Limb (tissue), 2 donors: Measurements from ENCODE around the gene MARCHF2.

Experiments used
- DNase-seq, 2 donors: peaks; one replicate each; pipeline ENCODE4 v3.0.0-alpha.2; 2016; ENCODE audit errors: extremely low spot score in 2 of 2

MARCHF2 gene

GRCh38 chr19:8475005-8475404 is 61.9 kb downstream of the MARCHF2 start:
- DNase-seq, result no peak

- no peak for DNase-seq
Observed at GRCh38 chr19:8476524-8476923, 63.4 kb downstream of the MARCHF2 start.

- no peak for DNase-seq
Observed at GRCh38 chr19:8477889-8478288, 64.8 kb downstream of the MARCHF2 start.

DNA sequence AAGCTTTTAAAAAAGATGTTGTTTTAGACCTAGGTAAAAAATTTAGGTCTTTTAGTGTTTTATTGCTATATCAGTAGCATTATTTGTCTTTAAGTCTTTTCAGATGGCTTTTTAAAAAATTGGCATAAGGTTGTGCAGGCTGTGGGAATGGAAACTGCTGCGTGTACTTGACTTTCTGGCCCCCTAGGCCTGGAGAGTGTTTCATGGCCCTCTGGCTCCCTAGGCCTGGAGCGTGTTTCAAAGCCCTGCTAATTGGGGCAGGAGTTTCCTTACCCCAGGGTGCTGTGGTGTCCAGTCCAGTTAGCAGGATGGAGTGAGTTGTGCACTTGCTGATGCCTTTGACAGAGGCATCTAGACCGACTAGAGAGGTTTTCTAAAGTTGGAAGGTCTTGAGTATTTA is 65.5 kb downstream of the MARCHF2 start:
- DNase-seq, result no peak

DNA sequence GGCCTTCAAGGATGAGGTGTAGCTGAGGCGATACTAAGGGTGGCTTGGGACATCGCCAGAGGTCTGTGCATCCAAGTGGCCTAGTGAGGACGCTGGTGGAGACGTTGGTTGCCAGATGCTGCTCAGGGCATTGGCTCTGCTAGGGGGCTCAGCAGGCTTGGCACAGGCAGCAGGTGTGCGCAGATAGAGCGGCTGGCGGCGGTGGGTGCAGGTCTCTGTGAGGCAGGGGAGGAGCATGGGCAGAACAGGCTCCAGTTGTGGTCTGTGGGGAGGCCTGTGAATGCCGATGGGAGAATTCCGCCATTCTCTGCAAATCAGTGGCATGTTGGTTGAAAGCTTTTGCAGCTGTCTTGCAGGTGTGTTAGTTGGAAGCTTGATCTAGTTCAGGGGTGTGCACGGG is 68.1 kb downstream of the MARCHF2 start:
- no peak for DNase-seq

DNA sequence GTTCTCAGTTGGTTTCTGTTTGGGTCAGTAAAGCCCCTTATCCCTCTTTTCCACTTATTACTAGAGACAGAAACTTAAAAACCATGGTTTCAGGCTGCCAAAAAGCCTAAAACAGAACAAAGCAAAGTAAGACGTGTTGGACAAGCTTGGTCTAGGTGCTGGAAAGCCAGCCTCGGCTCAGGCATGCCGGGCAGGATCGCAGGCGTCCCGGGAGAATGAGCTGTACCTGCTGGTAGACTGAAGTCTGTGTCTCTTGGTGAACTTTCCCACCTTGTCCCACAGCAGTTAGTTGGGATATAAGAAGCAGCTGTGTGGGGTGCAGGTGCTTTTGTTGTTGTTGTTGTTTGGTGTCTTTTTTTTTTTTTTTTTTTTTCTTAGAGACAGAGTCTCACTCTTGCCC is 68.5 kb downstream of the MARCHF2 start:
- DNase-seq, result no peak

GRCh38 chr19:8482696-8483095 is 69.6 kb downstream of the MARCHF2 start:
- no peak for DNase-seq

DNA sequence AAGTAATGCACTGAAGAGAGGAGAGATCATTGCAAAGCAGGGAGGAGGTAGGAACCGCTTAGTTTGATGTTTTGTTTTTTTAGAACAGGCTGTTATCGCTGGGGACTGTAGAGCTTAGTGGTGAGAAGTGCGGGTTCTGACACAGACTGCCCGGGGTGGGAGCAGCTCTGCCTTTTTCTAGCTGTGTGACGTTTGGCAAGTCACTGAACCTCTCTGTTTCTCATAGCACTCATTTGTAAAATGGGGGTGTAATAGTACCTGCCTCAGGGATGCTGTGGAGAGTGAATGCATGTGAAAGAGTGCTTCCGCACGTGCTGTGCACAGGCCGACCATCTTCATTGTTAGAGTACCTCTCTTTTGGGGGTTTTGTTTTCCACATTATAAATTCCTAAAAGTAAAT is 70.1 kb downstream of the MARCHF2 start:
- DNase-seq, result no peak

- DNase-seq, result no peak
Observed at GRCh38 chr19:8484331-8484894, 71.3 kb downstream of the MARCHF2 start.

DNA sequence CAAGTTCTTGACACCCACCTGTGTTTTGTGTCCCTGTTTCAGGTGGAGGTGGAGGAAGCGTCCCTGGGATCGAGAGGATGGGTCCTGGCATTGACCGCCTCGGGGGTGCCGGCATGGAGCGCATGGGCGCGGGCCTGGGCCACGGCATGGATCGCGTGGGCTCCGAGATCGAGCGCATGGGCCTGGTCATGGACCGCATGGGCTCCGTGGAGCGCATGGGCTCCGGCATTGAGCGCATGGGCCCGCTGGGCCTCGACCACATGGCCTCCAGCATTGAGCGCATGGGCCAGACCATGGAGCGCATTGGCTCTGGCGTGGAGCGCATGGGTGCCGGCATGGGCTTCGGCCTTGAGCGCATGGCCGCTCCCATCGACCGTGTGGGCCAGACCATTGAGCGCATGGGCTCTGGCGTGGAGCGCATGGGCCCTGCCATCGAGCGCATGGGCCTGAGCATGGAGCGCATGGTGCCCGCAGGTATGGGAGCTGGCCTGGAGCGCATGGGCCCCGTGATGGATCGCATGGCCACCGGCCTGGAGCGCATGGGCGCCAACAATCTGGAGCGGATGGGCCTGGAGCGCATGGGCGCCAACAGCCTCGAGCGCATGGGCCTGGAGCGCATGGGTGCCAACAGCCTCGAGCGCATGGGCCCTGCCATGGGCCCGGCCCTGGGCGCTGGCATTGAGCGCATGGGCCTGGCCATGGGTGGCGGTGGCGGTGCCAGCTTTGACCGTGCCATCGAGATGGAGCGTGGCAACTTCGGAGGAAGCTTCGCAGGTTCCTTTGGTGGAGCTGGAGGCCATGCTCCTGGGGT is 72.7 kb downstream of the MARCHF2 start:
- no peak for DNase-seq

DNA sequence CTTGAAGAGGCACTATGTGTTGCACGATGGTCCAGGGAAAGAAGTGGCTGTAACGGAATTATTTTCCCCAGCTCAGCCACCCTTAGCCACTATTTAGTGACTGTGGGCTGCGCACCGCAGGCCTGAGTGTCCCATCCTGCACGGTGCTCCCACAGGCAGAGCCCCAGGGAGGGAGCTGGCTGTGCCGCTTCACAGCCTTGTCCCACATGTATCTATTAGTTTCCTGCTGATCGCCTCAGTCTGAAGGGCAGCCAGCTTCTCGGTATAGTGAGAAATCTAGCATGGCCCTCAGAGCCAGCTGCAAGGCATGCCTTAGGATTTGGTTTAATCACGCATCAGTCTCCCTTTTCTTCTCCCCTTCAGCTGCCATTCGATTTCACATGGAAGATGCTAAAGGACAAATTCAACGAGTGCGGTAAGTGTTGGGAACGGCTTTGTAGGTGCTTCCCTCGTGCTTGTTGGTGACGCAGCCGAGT is 73.6 kb downstream of the MARCHF2 start:
- DNase-seq, result no peak

DNA sequence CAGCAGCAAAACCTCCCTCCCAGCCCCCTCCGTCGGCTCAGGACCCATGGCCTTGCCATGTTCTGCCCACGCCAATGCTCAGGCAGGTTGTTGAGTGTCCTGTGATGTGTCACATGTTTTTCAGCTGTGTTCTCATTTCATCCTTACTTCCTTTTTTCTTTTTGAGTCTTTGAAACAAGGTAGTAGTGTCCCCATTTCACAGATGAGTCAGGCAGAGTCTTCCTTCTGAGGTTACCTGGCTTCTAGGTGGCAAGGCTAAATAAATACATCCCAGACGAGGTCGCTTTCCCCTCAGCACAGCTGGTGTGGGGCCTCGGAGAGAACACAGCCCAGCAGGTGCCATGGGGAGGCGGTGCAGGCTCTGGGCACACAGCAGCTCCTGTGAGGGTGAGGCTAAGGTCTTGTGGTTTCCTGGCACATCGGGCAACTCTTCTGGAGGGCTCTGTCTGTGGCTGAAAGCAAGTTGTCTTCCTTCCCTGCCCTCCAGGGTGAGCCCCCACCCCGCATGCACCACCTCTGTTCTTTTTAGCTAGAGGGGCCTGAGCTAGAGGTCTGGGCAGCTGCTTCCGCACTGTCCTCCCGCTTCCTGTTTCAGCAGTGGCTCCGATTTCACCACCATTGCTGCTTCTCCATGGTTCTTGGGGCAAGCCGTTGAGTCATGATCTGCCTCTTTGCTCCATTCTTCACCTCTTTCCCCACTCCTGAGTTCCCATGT is 74.2 kb downstream of the MARCHF2 start:
- no peak for DNase-seq

DNA sequence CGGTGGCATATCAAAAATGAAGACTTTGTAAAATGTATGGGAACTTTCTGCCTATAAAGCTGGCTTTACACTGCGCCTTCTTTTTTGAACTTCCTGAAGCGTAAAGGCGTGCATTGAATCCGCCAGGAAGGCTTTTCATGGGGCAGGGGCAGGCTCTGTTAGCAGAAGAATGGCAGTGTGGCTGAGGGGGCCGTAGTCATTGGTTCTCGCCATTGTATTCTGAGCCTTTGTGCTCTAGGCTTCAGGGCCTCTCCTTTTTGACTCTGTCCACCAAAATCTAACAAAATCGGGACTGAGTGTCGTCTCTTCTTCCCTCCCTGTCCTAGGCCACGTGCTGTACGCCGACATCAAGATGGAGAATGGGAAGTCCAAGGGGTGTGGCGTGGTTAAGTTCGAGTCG is 75.3 kb downstream of the MARCHF2 start:
- DNase-seq, result no peak
